ENCODE results near the gene MLLT11. TPM values are rescaled to one million over a fixed set of nuclear protein-coding genes. Genes with fewer than 3 reads are reported as not detected.

Gene MLLT11
- total RNA-seq, 2 experiments from 2014 or later: 4.2 to 4.8 TPM

GRCh38 chr1:151058692-151059091 lies 1.5 kb upstream of the MLLT11 start:
- no peak for TF ChIP-seq CTCF (IDR thresholded peaks at IDR 0.05)
- DNase-seq (peak; percentile 39), ATAC-seq (no peak)
- Mint-ChIP-seq H3K27ac (peak overlapping the region; percentile 95), H3K4me3 (peak overlapping the region; percentile 96), H3K27me3 (no peaks in the 10 kb centered on the region), H3K4me1 (ENCODE audit: low read depth) (peaks cover 59% of the 10 kb centered on the region), H3K36me3 (ENCODE audit: low read depth) (peaks cover 51% of the 10 kb centered on the region), H3K9me3 (no peaks in the 10 kb centered on the region)
- ChIA-PET POLR2A (interaction anchor here (0.8 to 5.5 kb wide), 9 partner anchors 9 to 98 kb away, joined by 3 to 40 read pairs (median 6); partner anchors contain the start of genes C1orf56, GABPB2 and TNFAIP8L2), CTCF (interaction anchor here (0.6 to 6.5 kb wide), 10 partner anchors 8 to 90 kb away, joined by 3 to 40 read pairs (median 7); partner anchors contain the start of genes C1orf56 and GABPB2)
- intact Hi-C loops (cut with micrococcal nuclease): loop anchor here (5.0 kb wide), 1 partner anchor 36 kb away; no protein-coding TSS in a partner anchor

- H3K4me3 Mint-ChIP-seq: peak within 1 kb of the TSS; percentile 96
- ChIA-PET POLR2A (interaction anchor here (0.7 to 5.5 kb wide), 11 partner anchors 9 to 100 kb away, joined by 3 to 40 read pairs (median 5); partner anchors contain the start of genes C1orf56, GABPB2 and TNFAIP8L2), CTCF (interaction anchor here (0.6 to 6.5 kb wide), 11 partner anchors 8 to 98 kb away, joined by 3 to 40 read pairs (median 9); partner anchors contain the start of genes C1orf56, GABPB2 and TNFAIP8L2)
- peak; percentile 86 for TF ChIP-seq CTCF (IDR thresholded peaks at IDR 0.05)
- no peaks in the 10 kb centered on the region for H3K9me3 Mint-ChIP-seq
- intact Hi-C loops (cut with micrococcal nuclease): loop anchor here (5.0 kb wide), 1 partner anchor 37 kb away; no protein-coding TSS in a partner anchor
- ATAC-seq: peak; percentile 80
- peak; percentile 92 for DNase-seq
- peaks cover 45% of the 10 kb centered on the region for H3K36me3 Mint-ChIP-seq (ENCODE audit: low read depth)
- H3K4me1 Mint-ChIP-seq (ENCODE audit: low read depth): peaks cover 56% of the 10 kb centered on the region
- H3K27ac Mint-ChIP-seq: peak within 1 kb of the TSS; percentile 95
- H3K27me3 Mint-ChIP-seq: no peaks in the 10 kb centered on the region
These were observed 839 bp upstream of the MLLT11 start, which contains the start of gene CDC42SE1 for GRCh38 chr1:151059109-151060006. TSS of gene CDC42SE1 (minus strand) at chr1:151059622. CDS start at chr1:151055730, 3,892 bp downstream.

- ChIA-PET CTCF (interaction anchor here (0.6 to 6.5 kb wide), 7 partner anchors 10 to 96 kb away, joined by 4 to 40 read pairs (median 9); partner anchors contain the start of genes C1orf56, GABPB2 and TNFAIP8L2), POLR2A (interaction anchor here (1.0 to 5.5 kb wide), 6 partner anchors 9 to 1215 kb away, joined by 3 to 40 read pairs (median 6); partner anchors contain the start of genes C1orf56 and GABPB2)
- no peak for TF ChIP-seq CTCF (IDR thresholded peaks at IDR 0.05)
- no peaks in the 10 kb centered on the region for H3K9me3 Mint-ChIP-seq
- H3K36me3 Mint-ChIP-seq (ENCODE audit: low read depth): peaks cover 30% of the 10 kb centered on the region
- no peak for ATAC-seq
- peak overlapping the region; percentile 96 for H3K4me3 Mint-ChIP-seq
- H3K27me3 Mint-ChIP-seq: no peaks in the 10 kb centered on the region
- DNase-seq: no peak
- H3K4me1 Mint-ChIP-seq (ENCODE audit: low read depth): peaks cover 41% of the 10 kb centered on the region
- peak overlapping the region; percentile 95 for H3K27ac Mint-ChIP-seq
- intact Hi-C loops (cut with micrococcal nuclease): no loop called here
These were observed 642 bp downstream of the MLLT11 start for GRCh38 chr1:151060657-151061421.

- H3K27me3 Mint-ChIP-seq: no peaks in the 10 kb centered on the region
- no peak overlapping the region for H3K27ac Mint-ChIP-seq
- CTCF ChIA-PET: interaction anchor here (0.6 to 6.5 kb wide), 7 partner anchors 9 to 201 kb away, joined by 3 to 40 read pairs (median 5); partner anchors contain the start of genes GABPB2 and MINDY1
- H3K9me3 Mint-ChIP-seq: no peaks in the 10 kb centered on the region
- no peak for TF ChIP-seq CTCF (IDR thresholded peaks at IDR 0.05)
- H3K4me3 Mint-ChIP-seq: peak overlapping the region; percentile 96
- DNase-seq (no peak), ATAC-seq (no peak)
- peaks cover 24% of the 10 kb centered on the region for H3K36me3 Mint-ChIP-seq (ENCODE audit: low read depth)
- intact Hi-C loops (cut with micrococcal nuclease): no loop called here
- POLR2A ChIA-PET: interaction anchor here (0.6 to 2.3 kb wide), 4 partner anchors 8 to 44 kb away, joined by 4 to 9 read pairs (median 8); partner anchors contain the start of gene C1orf56
- H3K4me1 Mint-ChIP-seq (ENCODE audit: low read depth): peaks cover 33% of the 10 kb centered on the region
These were observed 1.5 kb downstream of the MLLT11 start for GRCh38 chr1:151061704-151062103.

All from activated CD8-positive, alpha-beta T cell treated with anti-CD3 and anti-CD28 coated beads for 36 hours (primary cell).